Ascending aorta (tissue), 2 donors: ENCODE data around the gene TRIM46. TPM values are rescaled to one million over a fixed set of nuclear protein-coding genes. Genes with fewer than 3 reads are reported as not detected.
"Not testable (repeated sequence)": the region's sequence is repeated elsewhere in the genome, so short reads cannot be mapped to it uniquely, and the experiment has no call there.

Experiments used
- DNase-seq, 2 donors: peaks; one replicate each; pipeline ENCODE4 v3.0.0-alpha.2; 2019; ENCODE audit warnings: low spot score in 2 of 2
- H3K27ac ChIP-seq, 2 donors: fragments of 200-600 bp; sonication (generic); one replicate each; pipeline ENCODE4 v1.5.1; 2016 to 2017; ENCODE audit warnings: mild to moderate bottlenecking in 1 of 2
- H3K27me3 ChIP-seq: fragments of 200-600 bp; sonication (generic); one replicate; pipeline ENCODE4 v1.5.1; 2017
- H3K36me3 ChIP-seq, 2 donors: fragments of 200-600 bp; sonication (generic); one replicate each; pipeline ENCODE4 v1.5.1; 2016
- H3K4me1 ChIP-seq, 2 donors: fragments of 200-600 bp; sonication (generic); one replicate each; pipeline ENCODE4 v1.5.1; 2016 to 2017; ENCODE audit warnings: mild to moderate bottlenecking in 1 of 2
- H3K4me3 ChIP-seq, 2 donors: fragments of 200-600 bp; sonication (generic); one replicate each; pipeline ENCODE4 v1.5.1; 2016 to 2017; ENCODE audit warnings: mild to moderate bottlenecking in 1 of 2
- H3K9me3 ChIP-seq, 2 donors: fragments of 200-600 bp; sonication (generic); one replicate each; pipeline ENCODE4 v1.5.1; 2016
- intact Hi-C: fragments of 100-400 bp; cut with DNase I; formaldehyde crosslinking; loops from one replicate; pipeline ENCODE4 v1.15.1; 2023
- total RNA-seq: library from RNA; depleted of rRNA; stranded (reverse); fragments of >200 nt; gene quantifications from one replicate; pipeline ENCODE4 v1.1.0, GENCODE V29; 2016
- TF ChIP-seq, protein P1 (sequence below), 3 experiments: fragments of 200-600 bp in 2 of 3; fragments of 450-650 bp in 1 of 3; sonication (generic) in 2 of 3; IDR thresholded peaks; one replicate each; pipeline ENCODE4 v1.5.1; 2016 to 2019; ENCODE audit warnings: antibody characterized with exemption in 3 of 3, mild to moderate bottlenecking in 1 of 3, moderate library complexity in 1 of 3

Gene TRIM46
- total RNA-seq, 1 donor from 2014 or later: not detected

GRCh38 chr1:155166051-155166470, 7.6 kb upstream of the TRIM46 start:
- Histone ChIP-seq H3K4me3 (no peak overlapping the region), H3K27ac (no peak overlapping the region)

DNA sequence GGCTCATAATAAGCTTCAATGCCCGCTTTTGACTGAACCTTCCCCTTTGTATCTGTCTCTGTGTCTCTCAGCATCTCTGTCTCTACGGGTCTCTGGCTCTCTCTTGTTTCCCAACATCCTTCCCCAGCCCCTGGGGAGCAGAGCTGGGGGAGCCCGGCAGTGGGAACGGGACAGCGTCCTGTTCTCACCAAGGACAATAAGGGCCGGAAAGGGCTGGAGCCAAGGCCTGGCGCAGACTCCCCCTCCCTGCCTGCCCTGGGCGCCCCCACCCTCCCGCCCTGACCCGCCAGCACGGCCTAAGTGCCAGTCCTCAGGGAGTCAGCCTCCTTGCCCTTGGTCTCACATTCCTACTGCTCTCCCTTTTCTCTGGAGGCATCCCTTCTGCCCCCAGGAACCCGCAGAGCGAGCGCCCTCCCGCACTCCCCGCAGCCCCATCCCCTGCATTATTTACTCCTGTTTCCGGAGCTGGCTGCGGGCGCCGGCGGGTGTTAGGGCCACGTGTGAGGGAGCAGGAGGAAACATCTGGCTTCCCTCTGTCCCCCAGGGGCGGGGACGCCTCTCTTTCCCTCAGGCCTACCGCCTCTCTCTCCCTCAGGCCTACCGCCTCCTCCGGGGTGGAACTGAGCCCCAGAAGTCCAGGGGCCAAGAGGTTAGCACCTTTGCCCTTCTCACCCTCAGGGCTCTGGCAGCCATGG, 7.0 kb upstream of the TRIM46 start:
- intact Hi-C loops: no loop called here
- DNase-seq: no peak
- H3K4me3 ChIP-seq: no peak overlapping the region

More at GRCh38 chr1:155166051-155166470, 7.6 kb upstream of the TRIM46 start:
- intact Hi-C loops: no loop called here
- TF ChIP-seq, protein P1, sequence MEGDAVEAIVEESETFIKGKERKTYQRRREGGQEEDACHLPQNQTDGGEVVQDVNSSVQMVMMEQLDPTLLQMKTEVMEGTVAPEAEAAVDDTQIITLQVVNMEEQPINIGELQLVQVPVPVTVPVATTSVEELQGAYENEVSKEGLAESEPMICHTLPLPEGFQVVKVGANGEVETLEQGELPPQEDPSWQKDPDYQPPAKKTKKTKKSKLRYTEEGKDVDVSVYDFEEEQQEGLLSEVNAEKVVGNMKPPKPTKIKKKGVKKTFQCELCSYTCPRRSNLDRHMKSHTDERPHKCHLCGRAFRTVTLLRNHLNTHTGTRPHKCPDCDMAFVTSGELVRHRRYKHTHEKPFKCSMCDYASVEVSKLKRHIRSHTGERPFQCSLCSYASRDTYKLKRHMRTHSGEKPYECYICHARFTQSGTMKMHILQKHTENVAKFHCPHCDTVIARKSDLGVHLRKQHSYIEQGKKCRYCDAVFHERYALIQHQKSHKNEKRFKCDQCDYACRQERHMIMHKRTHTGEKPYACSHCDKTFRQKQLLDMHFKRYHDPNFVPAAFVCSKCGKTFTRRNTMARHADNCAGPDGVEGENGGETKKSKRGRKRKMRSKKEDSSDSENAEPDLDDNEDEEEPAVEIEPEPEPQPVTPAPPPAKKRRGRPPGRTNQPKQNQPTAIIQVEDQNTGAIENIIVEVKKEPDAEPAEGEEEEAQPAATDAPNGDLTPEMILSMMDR (IDR thresholded peaks at IDR 0.05): no peak
- H3K36me3 ChIP-seq: peaks cover 7 to 24% of the 10 kb centered on the region in 2 donors
- H3K9me3 ChIP-seq: no peaks in the 10 kb centered on the region
- H3K4me1 ChIP-seq: peaks cover 3 to 4% of the 10 kb centered on the region in 2 donors
- DNase-seq: no peak
- no peaks in the 10 kb centered on the region for H3K27me3 ChIP-seq

GRCh38 chr1:155167166-155168104, 6.2 kb upstream of the TRIM46 start:
- Histone ChIP-seq H3K27ac (no peak overlapping the region), H3K9me3 (no peaks in the 10 kb centered on the region), H3K27me3 (no peaks in the 10 kb centered on the region), H3K4me1 (peaks cover 3 to 8% of the 10 kb centered on the region in 2 donors), H3K36me3 (peaks cover 7 to 24% of the 10 kb centered on the region in 2 donors), H3K4me3 (peak overlapping the region in 1 of 2 donors; percentile 12)
- intact Hi-C loops: loop anchor here (1.0 kb wide), 1 partner anchor 76 kb away; no protein-coding TSS in a partner anchor
- peak in 1 of 2 donors; percentile 90 for DNase-seq
- TF ChIP-seq, protein P1 (IDR thresholded peaks at IDR 0.05): peak; percentile 86 to 89 (median 86)

More for the DNA sequence above, 7.0 kb upstream of the TRIM46 start:
- Histone ChIP-seq H3K27ac (no peak overlapping the region), H3K4me1 (peaks cover 3 to 4% of the 10 kb centered on the region in 2 donors), H3K27me3 (no peaks in the 10 kb centered on the region), H3K36me3 (peaks cover 7 to 24% of the 10 kb centered on the region in 2 donors), H3K9me3 (no peaks in the 10 kb centered on the region)
- TF ChIP-seq, protein P1 (IDR thresholded peaks at IDR 0.05): no peak

DNA sequence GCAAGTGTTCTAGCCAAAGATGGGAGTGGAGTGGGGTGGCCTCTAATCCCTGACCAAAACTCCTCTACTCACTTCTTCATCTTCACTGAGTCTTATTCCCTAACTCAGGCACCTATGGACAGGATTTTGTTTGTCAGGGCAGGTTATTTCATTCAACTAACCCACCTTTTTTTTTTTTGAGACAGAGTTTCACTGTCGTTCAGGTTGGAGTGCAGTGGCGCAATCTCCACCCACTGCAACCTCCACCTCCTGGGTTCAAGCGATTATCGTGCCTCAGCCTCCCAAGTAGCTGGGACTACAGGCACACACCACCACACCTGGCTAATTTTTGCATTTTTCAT, 5.6 kb upstream of the TRIM46 start:
- not testable (repeated sequence) for H3K9me3 ChIP-seq, H3K27me3 ChIP-seq, H3K27ac ChIP-seq, DNase-seq, H3K4me1 ChIP-seq
- Histone ChIP-seq H3K4me3 (peak overlapping the region in 1 of 2 donors; percentile 12), H3K36me3 (peaks cover 7 to 24% of the 10 kb centered on the region in 2 donors)
- intact Hi-C loops: loop anchor here (1.0 kb wide), 1 partner anchor 77 kb away; no protein-coding TSS in a partner anchor

DNA sequence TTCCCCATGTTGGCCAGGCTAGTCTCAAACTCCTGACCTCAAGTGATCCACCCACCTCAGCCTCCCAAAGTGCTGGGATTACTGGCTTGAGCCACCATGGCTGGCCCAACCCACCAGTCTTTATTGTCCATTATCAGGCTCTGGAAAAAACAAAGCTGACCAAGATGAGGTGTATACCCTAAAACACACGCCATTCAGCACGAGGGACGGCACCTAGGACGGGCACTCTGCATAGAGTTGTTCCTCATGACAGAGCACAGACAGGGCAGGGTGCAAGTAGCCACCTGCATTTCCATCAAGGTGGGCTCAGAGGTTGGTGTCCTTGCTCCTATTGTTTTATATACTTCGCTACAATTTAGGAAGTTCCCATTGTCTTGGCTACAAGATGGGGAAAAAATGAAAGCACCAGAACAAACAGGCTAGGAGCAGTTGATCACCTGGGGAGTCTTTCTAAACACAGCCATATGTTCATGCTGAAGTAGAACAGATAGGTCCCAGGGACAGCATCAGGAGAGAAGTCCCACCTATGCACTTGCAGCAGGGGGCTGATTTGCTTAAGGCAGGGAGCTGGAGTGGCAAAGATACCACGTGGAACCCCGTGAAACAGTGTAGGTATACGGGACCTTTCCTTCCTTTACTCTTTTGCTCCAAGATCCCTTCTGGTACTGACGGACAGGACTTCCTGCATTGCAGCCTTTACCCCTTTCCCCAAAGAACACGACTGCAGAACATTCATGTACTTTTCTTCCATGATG, 5.0 kb upstream of the TRIM46 start:
- no peaks in the 10 kb centered on the region for H3K9me3 ChIP-seq
- intact Hi-C loops: loop anchor here (1.0 kb wide), 1 partner anchor 77 kb away; no protein-coding TSS in a partner anchor
- H3K36me3 ChIP-seq: peaks cover 7 to 24% of the 10 kb centered on the region in 2 donors
- H3K27me3 ChIP-seq: no peaks in the 10 kb centered on the region
- TF ChIP-seq, protein P1 (IDR thresholded peaks at IDR 0.05): no peak
- H3K4me1 ChIP-seq: peaks cover 7 to 11% of the 10 kb centered on the region in 2 donors
- no peak for DNase-seq
- no peak overlapping the region for H3K4me3 ChIP-seq
- H3K27ac ChIP-seq: no peak overlapping the region
